Thyroid gland (tissue), 4 donors: ENCODE measurements around the gene RPS8. TPM values are rescaled to one million over a fixed set of nuclear protein-coding genes. Genes with fewer than 3 reads are reported as not detected.

Experiments
- DNase-seq, 2 donors: peaks; one replicate each; pipeline ENCODE4 v3.0.0-alpha.2; 2019
- H3K27ac ChIP-seq, 3 donors: fragments of 200-600 bp; sonication (generic); 1 replicate in 2 of 3; 2 replicates in 1 of 3; pipeline ENCODE4 v1.5.1; 2016 to 2019; ENCODE audit warnings: mild to moderate bottlenecking in 1 of 3, moderate library complexity in 1 of 3
- H3K27me3 ChIP-seq: fragments of 200-600 bp; sonication (generic); one replicate; pipeline ENCODE4 v1.5.1; 2019
- H3K36me3 ChIP-seq, 2 donors: fragments of 200-600 bp; sonication (generic); one replicate each; pipeline ENCODE4 v1.5.1; 2016 to 2019
- H3K4me1 ChIP-seq, 2 donors: fragments of 200-600 bp; sonication (generic); one replicate each; pipeline ENCODE4 v1.5.1; 2017 to 2019
- H3K4me3 ChIP-seq, 3 donors: fragments of 200-600 bp; sonication (generic); replicated peaks in 1 of 3; 1 replicate in 2 of 3; 2 replicates in 1 of 3; pipeline ENCODE4 v1.5.1; 2016; ENCODE audit warnings: mild to moderate bottlenecking in 1 of 3
- H3K9me3 ChIP-seq: fragments of 200-600 bp; sonication (generic); one replicate; pipeline ENCODE4 v1.5.1; 2017
- CTCF ChIP-seq, 6 experiments: fragments of 200-600 bp in 3 of 6; fragments of 450-650 bp in 3 of 6; sonication (generic) in 3 of 6; IDR thresholded peaks; one replicate each; pipeline ENCODE4 v1.5.1; 2016 to 2019; ENCODE audit warnings: antibody characterized with exemption in 6 of 6, mild to moderate bottlenecking in 2 of 6, inconsistent platforms in 1 of 6, moderate library complexity in 1 of 6
- POLR2A ChIP-seq, 2 donors: fragments of 450-650 bp; IDR thresholded peaks; one replicate each; pipeline ENCODE4 v1.6.1; 2017; ENCODE audit warnings: antibody characterized with exemption in 2 of 2, mild to moderate bottlenecking in 2 of 2, moderate library complexity in 1 of 2
- WGBS, 2 donors: methylation state at CpG; one replicate each; pipeline ENCODE4 v1.1.5; 2017; 5-methylcytosine and 5-hydroxymethylcytosine counted together
- intact Hi-C: fragments of 100-400 bp; cut with DNase I; formaldehyde crosslinking; loops from one replicate; pipeline ENCODE4 v1.15.1; 2023
- total RNA-seq, 4 donors: library from RNA; depleted of rRNA; stranded (reverse); fragments of >200 nt; gene quantifications; one replicate each; pipeline ENCODE4 v1.2.3, GENCODE V29; 2016

The RPS8 gene
- total RNA-seq, 4 donors from 2014 or later, result 1,167 to 2,709 (median 1,595) TPM

- H3K27me3 ChIP-seq, result no peaks in the 10 kb centered on the region
- TF ChIP-seq CTCF (IDR thresholded peaks at IDR 0.05) (no peak), POLR2A (IDR thresholded peaks at IDR 0.05) (no peak)
- peaks cover 26 to 57% of the 10 kb centered on the region in 2 donors for H3K4me1 ChIP-seq
- peaks cover 20 to 22% of the 10 kb centered on the region in 2 donors for H3K36me3 ChIP-seq
- no peak for DNase-seq
- H3K4me3 ChIP-seq, result no peak overlapping the region
- WGBS, 2 donors, result 88 to 89% methylated on average over 9 of the region's 9 CpGs
- intact Hi-C loops, result no loop called here
- H3K27ac ChIP-seq, result peak overlapping the region in 2 of 3 donors; percentile 31 to 51
- no peaks in the 10 kb centered on the region for H3K9me3 ChIP-seq
Measured at GRCh38 chr1:44803062-44803311, 27.6 kb downstream of the RPS8 start.

GRCh38 chr1:44803312-44804095, 28.2 kb downstream of the RPS8 start:
- intact Hi-C loops, result no loop called here
- 85 to 92% methylated on average over 9 to 11 of the region's 13 CpGs for WGBS, 2 donors
- Histone ChIP-seq H3K36me3 (peaks cover 20 to 22% of the 10 kb centered on the region in 2 donors), H3K4me3 (no peak overlapping the region), H3K9me3 (no peaks in the 10 kb centered on the region), H3K4me1 (peaks cover 31 to 62% of the 10 kb centered on the region in 2 donors), H3K27me3 (no peaks in the 10 kb centered on the region), H3K27ac (peak overlapping the region in 2 of 3 donors; percentile 31 to 58)
- TF ChIP-seq POLR2A (IDR thresholded peaks at IDR 0.05) (no peak), CTCF (IDR thresholded peaks at IDR 0.05) (no peak)
- no peak for DNase-seq

GRCh38 chr1:44805311-44806024, 30.1 kb downstream of the RPS8 start:
- peaks cover 20 to 22% of the 10 kb centered on the region in 2 donors for H3K36me3 ChIP-seq
- no peak for DNase-seq
- no peaks in the 10 kb centered on the region for H3K27me3 ChIP-seq
- peaks cover 50 to 73% of the 10 kb centered on the region in 2 donors for H3K4me1 ChIP-seq
- intact Hi-C loops, result no loop called here
- H3K27ac ChIP-seq, result peak overlapping the region in 2 of 3 donors; percentile 97 to 99
- no peak overlapping the region for H3K4me3 ChIP-seq
- TF ChIP-seq POLR2A (IDR thresholded peaks at IDR 0.05), result no peak
- no peak for TF ChIP-seq CTCF (IDR thresholded peaks at IDR 0.05)
- 96 to 99% methylated on average over 16 to 17 of the region's 20 CpGs for WGBS, 2 donors
- no peaks in the 10 kb centered on the region for H3K9me3 ChIP-seq

- Histone ChIP-seq H3K36me3 (peaks cover 20 to 22% of the 10 kb centered on the region in 2 donors), H3K4me1 (peaks cover 49 to 80% of the 10 kb centered on the region in 2 donors), H3K4me3 (no peak overlapping the region), H3K9me3 (no peaks in the 10 kb centered on the region), H3K27me3 (no peaks in the 10 kb centered on the region), H3K27ac (peak overlapping the region; percentile 97 to 100 (median 99))
- DNase-seq, result peak in 1 of 2 donors; percentile 4
- intact Hi-C loops, result no loop called here
- TF ChIP-seq CTCF (IDR thresholded peaks at IDR 0.05), result no peak
- no peak for TF ChIP-seq POLR2A (IDR thresholded peaks at IDR 0.05)
- WGBS, 2 donors, result 92 to 95% methylated on average over 26 to 42 of the region's 70 CpGs
Measured at GRCh38 chr1:44806025-44806703, 30.8 kb downstream of the RPS8 start.
